Thyroid gland (tissue), 4 donors: ENCODE measurements around the gene MYO19.

Experiments used
- POLR2A ChIP-seq, 2 donors: fragments of 450-650 bp; IDR thresholded peaks; one replicate each; pipeline ENCODE4 v1.6.1; 2017; ENCODE audit warnings: antibody characterized with exemption in 2 of 2, mild to moderate bottlenecking in 2 of 2, moderate library complexity in 1 of 2
- TF ChIP-seq, protein P1 (sequence below), 6 experiments: fragments of 200-600 bp in 3 of 6; fragments of 450-650 bp in 3 of 6; sonication (generic) in 3 of 6; IDR thresholded peaks; one replicate each; pipeline ENCODE4 v1.5.1; 2016 to 2019; ENCODE audit warnings: antibody characterized with exemption in 6 of 6, mild to moderate bottlenecking in 2 of 6, inconsistent platforms in 1 of 6, moderate library complexity in 1 of 6

DNA sequence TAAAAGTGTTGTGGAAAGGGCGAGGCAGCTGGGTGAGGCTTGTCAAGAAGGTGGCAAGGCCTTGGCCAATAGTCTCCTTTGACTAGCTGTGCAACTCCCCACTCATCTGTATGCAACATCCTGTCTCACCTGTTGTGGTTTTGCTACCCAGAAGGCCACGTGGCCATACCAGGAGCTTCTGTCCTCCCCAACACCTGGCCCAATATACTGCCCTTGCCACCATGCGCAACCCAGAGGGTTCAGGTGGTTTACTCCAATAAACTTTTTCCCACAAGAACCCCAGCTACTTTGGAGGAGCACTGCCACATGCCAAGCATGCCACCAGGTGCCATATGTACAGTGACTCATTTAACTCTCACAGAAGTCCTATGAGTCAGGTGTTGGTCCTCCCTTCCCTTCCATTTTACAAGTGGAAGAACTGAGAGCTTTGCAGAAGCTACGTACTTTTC is 10.2 kb downstream of the MYO19 start:
- TF ChIP-seq, protein P1, sequence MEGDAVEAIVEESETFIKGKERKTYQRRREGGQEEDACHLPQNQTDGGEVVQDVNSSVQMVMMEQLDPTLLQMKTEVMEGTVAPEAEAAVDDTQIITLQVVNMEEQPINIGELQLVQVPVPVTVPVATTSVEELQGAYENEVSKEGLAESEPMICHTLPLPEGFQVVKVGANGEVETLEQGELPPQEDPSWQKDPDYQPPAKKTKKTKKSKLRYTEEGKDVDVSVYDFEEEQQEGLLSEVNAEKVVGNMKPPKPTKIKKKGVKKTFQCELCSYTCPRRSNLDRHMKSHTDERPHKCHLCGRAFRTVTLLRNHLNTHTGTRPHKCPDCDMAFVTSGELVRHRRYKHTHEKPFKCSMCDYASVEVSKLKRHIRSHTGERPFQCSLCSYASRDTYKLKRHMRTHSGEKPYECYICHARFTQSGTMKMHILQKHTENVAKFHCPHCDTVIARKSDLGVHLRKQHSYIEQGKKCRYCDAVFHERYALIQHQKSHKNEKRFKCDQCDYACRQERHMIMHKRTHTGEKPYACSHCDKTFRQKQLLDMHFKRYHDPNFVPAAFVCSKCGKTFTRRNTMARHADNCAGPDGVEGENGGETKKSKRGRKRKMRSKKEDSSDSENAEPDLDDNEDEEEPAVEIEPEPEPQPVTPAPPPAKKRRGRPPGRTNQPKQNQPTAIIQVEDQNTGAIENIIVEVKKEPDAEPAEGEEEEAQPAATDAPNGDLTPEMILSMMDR (IDR thresholded peaks at IDR 0.05), result no peak
- no peak for TF ChIP-seq POLR2A (IDR thresholded peaks at IDR 0.05)
